GM12892 (cell line): ENCODE results near the gene RTN4R.
"Not testable (repeated sequence)": the region's sequence is repeated elsewhere in the genome, so short reads cannot be mapped to it uniquely, and the experiment has no call there.

Experiments
- POLR2A ChIP-seq: IDR thresholded peaks from 2 replicates; pipeline ENCODE4 v1.6.1; 2011; ENCODE audit warnings: low read depth, low read length, control low read depth
- POLR2AphosphoS5 ChIP-seq: IDR thresholded peaks from 2 replicates; pipeline ENCODE4 v1.6.1; 2011; ENCODE audit warnings: low read depth, low read length, control low read depth
- TAF1 ChIP-seq: IDR thresholded peaks from 2 replicates; pipeline ENCODE4 v1.6.1; 2011; ENCODE audit warnings: low read depth, mild to moderate bottlenecking, control low read depth, low read length, borderline replicate concordance

- TF ChIP-seq POLR2A, POLR2AphosphoS5, TAF1: not testable (repeated sequence)
Measured at GRCh38 chr22:20286312-20286660, 18.2 kb upstream of the RTN4R start.
